ENCODE measurements around the gene ST7L.

The ST7L gene

GRCh38 chr1:112542206-112542973, 76.6 kb downstream of the ST7L start:
- DNase-seq, result no peak
- H3K27me3 ChIP-seq (replicated peaks), result no peaks in the 10 kb centered on the region
- TF ChIP-seq CTCF (IDR thresholded peaks at IDR 0.05; ENCODE audit: low read depth, low read length, missing control alignments), result no peak
- H3K27ac ChIP-seq, result no peak overlapping the region
- in situ Hi-C loops (cut with HindIII; ENCODE audit: low pct_ligation_motif_present, low sequenced_read_pairs), result no loop called here
- no peaks in the 10 kb centered on the region for H3K36me3 ChIP-seq (replicated peaks)
- no peak overlapping the region for H3K4me3 ChIP-seq (ENCODE audit: low read depth, low read length)

GRCh38 chr1:112541299-112541698, 77.6 kb downstream of the ST7L start:
- DNase-seq, result no peak
- in situ Hi-C loops (cut with HindIII; ENCODE audit: low pct_ligation_motif_present, low sequenced_read_pairs), result no loop called here
- H3K4me3 ChIP-seq (ENCODE audit: low read depth, low read length), result no peak overlapping the region
- no peak for TF ChIP-seq CTCF (IDR thresholded peaks at IDR 0.05; ENCODE audit: low read depth, low read length, missing control alignments)
- H3K36me3 ChIP-seq (replicated peaks), result no peaks in the 10 kb centered on the region
- no peak overlapping the region for H3K27ac ChIP-seq
- H3K27me3 ChIP-seq (replicated peaks), result no peaks in the 10 kb centered on the region

- in situ Hi-C loops (cut with HindIII; ENCODE audit: low pct_ligation_motif_present, low sequenced_read_pairs), result no loop called here
- TF ChIP-seq CTCF (IDR thresholded peaks at IDR 0.05; ENCODE audit: low read depth, low read length, missing control alignments), result no peak
- Histone ChIP-seq H3K4me3 (ENCODE audit: low read depth, low read length) (no peak overlapping the region), H3K27me3 (replicated peaks) (no peaks in the 10 kb centered on the region), H3K27ac (no peak overlapping the region), H3K36me3 (replicated peaks) (no peaks in the 10 kb centered on the region)
- no peak for DNase-seq
Measured at GRCh38 chr1:112540226-112540794, 78.6 kb downstream of the ST7L start.

- Histone ChIP-seq H3K27me3 (replicated peaks) (no peaks in the 10 kb centered on the region), H3K27ac (no peak overlapping the region), H3K36me3 (replicated peaks) (no peaks in the 10 kb centered on the region), H3K4me3 (ENCODE audit: low read depth, low read length) (no peak overlapping the region)
- DNase-seq, result no peak
- TF ChIP-seq CTCF (IDR thresholded peaks at IDR 0.05; ENCODE audit: low read depth, low read length, missing control alignments), result no peak
- in situ Hi-C loops (cut with HindIII; ENCODE audit: low pct_ligation_motif_present, low sequenced_read_pairs), result no loop called here
Measured at GRCh38 chr1:112538883-112539282, 80.1 kb downstream of the ST7L start.

- no peak for TF ChIP-seq CTCF (IDR thresholded peaks at IDR 0.05; ENCODE audit: low read depth, low read length, missing control alignments)
- H3K36me3 ChIP-seq (replicated peaks), result no peaks in the 10 kb centered on the region
- in situ Hi-C loops (cut with HindIII; ENCODE audit: low pct_ligation_motif_present, low sequenced_read_pairs), result no loop called here
- no peak for DNase-seq
- no peaks in the 10 kb centered on the region for H3K27me3 ChIP-seq (replicated peaks)
- H3K4me3 ChIP-seq (ENCODE audit: low read depth, low read length), result no peak overlapping the region
- peak overlapping the region; percentile 46 for H3K27ac ChIP-seq
Measured at GRCh38 chr1:112537456-112537855, 81.5 kb downstream of the ST7L start.
